SK-N-SH treated with all-trans-retinoic acid at 6 μM for 48 hours (cell line): ENCODE results near the gene DYNC1I2.

Source experiments
- ARNTL ChIP-seq: fragments of 450-650 bp; formaldehyde crosslinking; IDR thresholded peaks from 2 replicates; pipeline ENCODE4 v1.5.0; 2020; ENCODE audit warnings: low read depth, mild to moderate bottlenecking, moderate library complexity, borderline replicate concordance
- GLIS3 ChIP-seq: fragments of 250-450 bp; sonication (Bioruptor Pico); IDR thresholded peaks from 2 replicates; pipeline ENCODE4 v1.5.0; 2020; ENCODE audit warnings: mild to moderate bottlenecking, moderate library complexity
- RARB ChIP-seq: fragments of 250-450 bp; sonication (Bioruptor Pico); IDR thresholded peaks from 2 replicates; pipeline ENCODE4 v1.8.0; 2021; ENCODE audit warnings: mild to moderate bottlenecking, moderate library complexity
- SNAI2 ChIP-seq: fragments of 250-450 bp; sonication (Bioruptor Pico); IDR thresholded peaks from 2 replicates; pipeline ENCODE4 v1.5.0; 2020; ENCODE audit warnings: mild to moderate bottlenecking, moderate library complexity
- TCF4 ChIP-seq: fragments of 250-450 bp; sonication (Bioruptor Pico); IDR thresholded peaks from 2 replicates; pipeline ENCODE4 v1.8.0; 2021; ENCODE audit warnings: mild to moderate bottlenecking, moderate library complexity, borderline replicate concordance
- ZC3H10 ChIP-seq: fragments of 250-450 bp; sonication (Bioruptor Pico); IDR thresholded peaks from 2 replicates; pipeline ENCODE4 v1.5.1; 2021; ENCODE audit warnings: mild to moderate bottlenecking, moderate library complexity
- ZFP30 ChIP-seq: fragments of 450-650 bp; formaldehyde crosslinking; IDR thresholded peaks from 2 replicates; pipeline ENCODE4 v1.5.0; 2022; ENCODE audit warnings: mild to moderate bottlenecking, moderate library complexity
- ZNF565 ChIP-seq: fragments of 450-650 bp; formaldehyde crosslinking; conservative IDR thresholded peaks from 2 replicates; pipeline ENCODE4 v1.5.0; 2020; ENCODE audit warnings: low read depth, mild to moderate bottlenecking, moderate library complexity
- ZNF70 ChIP-seq: fragments of 450-650 bp; formaldehyde crosslinking; IDR thresholded peaks from 2 replicates; pipeline ENCODE4 v1.5.0; 2020; ENCODE audit warnings: mild to moderate bottlenecking, moderate library complexity
- TF ChIP-seq, protein P1 (sequence below): fragments of 250-450 bp; sonication (Bioruptor Pico); IDR thresholded peaks from 2 replicates; pipeline ENCODE4 v1.8.0; 2020; ENCODE audit warnings: mild to moderate bottlenecking, moderate library complexity, borderline replicate concordance
- TF ChIP-seq, protein P2 (sequence below): fragments of 250-450 bp; sonication (Bioruptor Pico); IDR thresholded peaks from 2 replicates; pipeline ENCODE4 v1.8.0; 2021; ENCODE audit warnings: low read depth, mild to moderate bottlenecking, moderate library complexity, borderline replicate concordance

DNA sequence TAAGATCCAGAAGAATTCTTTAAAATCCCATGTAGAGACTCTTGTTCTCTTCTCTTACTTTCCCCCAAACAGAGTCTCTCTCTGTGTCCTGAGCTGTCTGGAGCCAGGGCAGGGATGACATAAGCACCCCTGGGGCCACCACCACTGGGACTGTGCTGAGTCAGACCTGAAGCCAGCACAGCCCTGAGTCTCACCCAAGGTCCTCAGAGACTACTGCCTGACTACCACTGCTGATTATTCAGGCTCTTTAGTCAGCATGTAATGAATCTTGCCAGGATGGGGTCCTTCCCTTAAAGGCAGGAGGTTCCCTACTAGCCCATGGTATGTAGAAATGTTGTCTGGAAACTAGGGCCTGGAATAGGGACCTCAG is 34.9 kb upstream of the DYNC1I2 start:
- no peak for TF ChIP-seq ZNF565 (CRISPR knock-in tag)
- TF ChIP-seq SNAI2 (CRISPR knock-in tag) = no peak
- TF ChIP-seq ZC3H10 = no peak
- TF ChIP-seq RARB (CRISPR knock-in tag) = no peak
- TF ChIP-seq, protein P1, sequence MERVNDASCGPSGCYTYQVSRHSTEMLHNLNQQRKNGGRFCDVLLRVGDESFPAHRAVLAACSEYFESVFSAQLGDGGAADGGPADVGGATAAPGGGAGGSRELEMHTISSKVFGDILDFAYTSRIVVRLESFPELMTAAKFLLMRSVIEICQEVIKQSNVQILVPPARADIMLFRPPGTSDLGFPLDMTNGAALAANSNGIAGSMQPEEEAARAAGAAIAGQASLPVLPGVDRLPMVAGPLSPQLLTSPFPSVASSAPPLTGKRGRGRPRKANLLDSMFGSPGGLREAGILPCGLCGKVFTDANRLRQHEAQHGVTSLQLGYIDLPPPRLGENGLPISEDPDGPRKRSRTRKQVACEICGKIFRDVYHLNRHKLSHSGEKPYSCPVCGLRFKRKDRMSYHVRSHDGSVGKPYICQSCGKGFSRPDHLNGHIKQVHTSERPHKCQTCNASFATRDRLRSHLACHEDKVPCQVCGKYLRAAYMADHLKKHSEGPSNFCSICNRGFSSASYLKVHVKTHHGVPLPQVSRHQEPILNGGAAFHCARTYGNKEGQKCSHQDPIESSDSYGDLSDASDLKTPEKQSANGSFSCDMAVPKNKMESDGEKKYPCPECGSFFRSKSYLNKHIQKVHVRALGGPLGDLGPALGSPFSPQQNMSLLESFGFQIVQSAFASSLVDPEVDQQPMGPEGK = no peak
- no peak for TF ChIP-seq TCF4 (CRISPR knock-in tag)
- TF ChIP-seq ZNF70 (CRISPR knock-in tag) = no peak
- no peak for TF ChIP-seq ZFP30
- no peak for TF ChIP-seq GLIS3 (CRISPR knock-in tag)
- no peak for TF ChIP-seq ARNTL (CRISPR knock-in tag)
- TF ChIP-seq, protein P2, sequence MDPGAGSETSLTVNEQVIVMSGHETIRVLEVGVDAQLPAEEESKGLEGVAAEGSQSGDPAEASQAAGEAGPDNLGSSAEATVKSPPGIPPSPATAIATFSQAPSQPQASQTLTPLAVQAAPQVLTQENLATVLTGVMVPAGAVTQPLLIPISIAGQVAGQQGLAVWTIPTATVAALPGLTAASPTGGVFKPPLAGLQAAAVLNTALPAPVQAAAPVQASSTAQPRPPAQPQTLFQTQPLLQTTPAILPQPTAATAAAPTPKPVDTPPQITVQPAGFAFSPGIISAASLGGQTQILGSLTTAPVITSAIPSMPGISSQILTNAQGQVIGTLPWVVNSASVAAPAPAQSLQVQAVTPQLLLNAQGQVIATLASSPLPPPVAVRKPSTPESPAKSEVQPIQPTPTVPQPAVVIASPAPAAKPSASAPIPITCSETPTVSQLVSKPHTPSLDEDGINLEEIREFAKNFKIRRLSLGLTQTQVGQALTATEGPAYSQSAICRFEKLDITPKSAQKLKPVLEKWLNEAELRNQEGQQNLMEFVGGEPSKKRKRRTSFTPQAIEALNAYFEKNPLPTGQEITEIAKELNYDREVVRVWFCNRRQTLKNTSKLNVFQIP (CRISPR knock-in tag) = no peak
